ENCODE measurements around the gene FXYD3.

The FXYD3 gene

DNA sequence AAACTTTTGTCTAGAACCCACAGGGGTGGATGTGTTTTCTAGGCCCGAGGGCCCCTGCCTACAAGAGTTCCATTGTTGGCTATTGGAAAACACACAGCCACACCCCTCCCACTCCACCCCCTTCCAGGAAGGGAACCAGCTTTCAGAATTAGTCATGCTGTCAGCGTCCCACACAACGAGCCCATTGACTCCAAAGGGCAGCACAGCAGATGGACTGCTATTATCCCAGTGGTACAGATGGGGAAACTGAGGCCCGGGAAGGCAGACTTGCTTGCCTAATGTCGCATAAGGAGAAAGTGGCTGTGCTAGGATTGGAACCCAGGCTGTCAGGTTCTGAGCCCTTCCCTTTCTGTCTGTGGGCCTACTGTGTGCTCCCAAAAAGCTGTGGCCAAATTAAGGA lies 8.1 kb upstream of the FXYD3 start:
- DNase-seq, result no peak

GRCh38 chr19:35108730-35109129 lies 6.9 kb upstream of the FXYD3 start:
- DNase-seq, result no peak

DNA sequence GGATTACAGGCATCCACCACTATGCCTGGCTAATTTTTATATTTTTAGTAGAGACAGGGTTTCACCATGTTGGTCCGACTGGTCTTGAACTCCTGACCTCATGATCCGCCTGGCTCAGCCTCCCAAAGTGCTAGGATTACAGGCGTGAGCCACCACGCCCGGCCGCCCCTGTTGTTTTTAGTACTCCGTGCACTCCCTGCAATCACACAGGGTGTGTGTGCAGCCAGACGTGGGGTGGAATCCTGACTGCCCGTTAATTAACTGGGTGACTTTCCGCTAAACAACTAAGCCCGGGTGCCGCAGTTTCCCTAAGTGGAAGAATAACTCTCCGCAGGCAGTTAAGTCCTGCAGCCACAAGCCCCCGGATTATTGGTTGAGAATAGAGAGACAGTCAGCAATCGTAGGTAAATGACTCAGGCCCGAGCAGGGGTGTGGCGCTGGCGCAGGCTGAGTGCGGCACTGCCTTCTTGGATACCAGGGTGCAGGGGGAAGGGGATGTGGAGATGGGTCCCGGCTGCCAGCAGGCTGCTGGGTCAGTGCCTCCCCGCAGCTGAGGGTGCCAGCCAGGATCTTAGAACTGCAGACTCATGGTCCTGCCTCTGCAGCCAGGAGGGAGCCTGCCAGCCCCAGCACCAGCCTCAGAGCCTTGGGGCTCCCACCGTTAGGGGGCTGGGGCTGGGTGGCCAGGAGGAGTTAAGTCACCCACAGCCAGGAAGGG lies 6.1 kb upstream of the FXYD3 start:
- DNase-seq, result no peak

DNA sequence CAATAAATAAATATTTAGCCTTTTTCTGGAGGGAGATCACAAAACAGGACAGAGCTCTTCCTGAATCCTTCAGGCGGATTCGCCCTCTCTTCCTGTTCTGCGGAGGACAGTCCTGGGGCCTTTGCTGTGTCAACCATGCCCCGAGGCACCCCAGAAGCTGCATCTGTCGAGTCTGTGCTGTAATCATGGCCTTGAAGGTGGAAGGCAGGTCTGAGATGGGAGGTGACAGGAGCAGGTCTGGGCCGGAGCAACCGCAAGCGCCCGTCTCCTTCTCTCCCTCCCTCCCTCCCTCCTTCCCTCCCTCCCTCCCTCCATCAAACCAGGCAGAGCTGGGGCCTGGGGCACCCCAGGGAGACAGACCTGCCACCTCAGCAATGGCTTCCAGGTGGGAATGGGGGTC lies 4.6 kb upstream of the FXYD3 start:
- DNase-seq, result no peak

DNA sequence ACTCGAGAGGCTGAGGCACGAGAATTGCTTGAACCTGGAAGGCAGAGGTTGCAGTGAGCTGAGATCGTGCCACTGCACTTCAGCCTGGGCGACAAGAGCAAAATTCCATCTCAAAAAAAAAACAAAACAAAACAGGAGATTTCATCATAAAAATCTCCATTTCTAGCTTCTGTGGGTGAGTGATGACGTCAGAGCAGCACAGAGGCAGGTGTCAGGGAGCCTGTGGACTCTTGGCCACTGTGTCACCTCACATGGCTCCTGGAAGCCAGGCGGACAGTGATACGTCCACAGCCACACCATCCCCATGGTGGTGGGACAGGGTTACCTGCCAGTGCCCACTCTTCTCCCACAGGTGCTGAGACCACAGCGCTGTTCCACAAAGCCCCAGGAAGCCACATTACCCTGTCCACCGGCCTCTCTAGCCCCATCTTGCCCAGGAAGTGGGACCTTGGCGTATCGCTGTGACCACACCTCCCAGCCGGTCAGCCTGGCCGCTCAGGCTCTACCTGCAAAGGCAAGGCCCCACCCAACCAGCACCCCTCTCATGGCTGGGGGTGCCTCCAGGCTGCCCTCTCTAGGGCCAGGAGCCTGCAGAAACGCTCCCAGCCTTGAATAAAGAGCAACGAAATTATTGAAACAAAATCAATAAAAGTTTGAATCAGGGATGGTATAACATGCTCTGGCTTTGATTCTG lies 2.5 kb upstream of the FXYD3 start:
- DNase-seq, result no peak

- DNase-seq, result peak in 4 of 5 donors; percentile 41 to 56 (median 44)
These were observed 1.1 kb upstream of the FXYD3 start for GRCh38 chr19:35114353-35115176.

DNA sequence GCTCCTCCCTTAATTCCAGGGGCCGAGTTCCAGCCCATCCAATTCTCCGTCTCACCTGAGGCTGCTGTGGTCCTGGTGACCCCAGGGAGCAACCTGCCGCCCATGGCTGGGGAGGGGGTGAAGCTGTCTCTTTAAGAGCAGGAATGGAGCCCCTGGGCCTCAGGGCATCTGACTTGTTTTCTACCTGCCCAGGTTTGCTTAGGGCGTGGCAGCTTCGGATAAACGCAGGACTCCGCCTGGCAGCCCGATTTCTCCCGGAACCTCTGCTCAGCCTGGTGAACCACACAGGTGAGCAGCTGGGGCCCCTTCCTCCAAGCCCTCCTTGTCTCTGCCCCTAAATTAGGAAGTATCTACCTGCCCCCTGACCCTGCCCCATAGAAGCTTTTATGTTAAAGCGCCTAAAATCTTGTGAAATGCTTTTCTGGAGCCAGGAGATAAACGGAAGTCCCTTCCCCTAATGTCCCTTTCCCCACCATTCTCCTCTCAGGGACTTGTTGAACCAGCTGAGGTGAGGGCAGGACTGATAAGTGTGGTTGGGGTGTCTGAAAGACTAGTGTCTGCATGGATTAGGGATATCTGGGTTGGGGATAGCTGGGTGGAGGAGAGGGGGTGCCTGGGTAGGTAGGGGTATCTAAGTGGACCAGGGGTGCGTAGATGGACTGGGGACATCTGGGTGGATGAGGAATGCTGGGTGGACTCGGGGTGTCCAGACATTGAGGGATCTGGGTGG lies 614 bp downstream of the FXYD3 start:
- no peak for DNase-seq

DNA sequence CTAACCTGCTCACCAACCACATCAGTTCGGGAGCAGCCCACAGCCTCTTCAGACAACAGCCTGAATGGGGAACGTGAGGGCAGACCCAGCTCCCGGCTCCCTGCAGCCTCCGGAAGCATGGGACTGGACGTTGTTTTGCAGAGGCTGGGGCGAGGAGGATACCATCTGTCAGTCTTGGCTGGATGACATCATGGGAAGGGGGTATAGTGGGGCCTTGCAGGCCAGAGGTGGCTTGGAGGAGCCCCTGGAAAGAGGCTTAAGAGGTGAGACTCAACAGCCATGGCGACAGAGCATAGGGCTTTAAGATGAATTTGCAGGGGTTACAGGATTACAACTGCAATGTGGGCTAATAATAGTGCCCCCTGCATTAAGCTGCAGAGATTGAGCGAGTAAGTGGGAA lies 1.5 kb downstream of the FXYD3 start:
- DNase-seq, result no peak

- no peak for DNase-seq
These were observed 2.2 kb downstream of the FXYD3 start for GRCh38 chr19:35117799-35118198.

GRCh38 chr19:35118268-35119020 lies 2.8 kb downstream of the FXYD3 start:
- DNase-seq, result no peak

DNA sequence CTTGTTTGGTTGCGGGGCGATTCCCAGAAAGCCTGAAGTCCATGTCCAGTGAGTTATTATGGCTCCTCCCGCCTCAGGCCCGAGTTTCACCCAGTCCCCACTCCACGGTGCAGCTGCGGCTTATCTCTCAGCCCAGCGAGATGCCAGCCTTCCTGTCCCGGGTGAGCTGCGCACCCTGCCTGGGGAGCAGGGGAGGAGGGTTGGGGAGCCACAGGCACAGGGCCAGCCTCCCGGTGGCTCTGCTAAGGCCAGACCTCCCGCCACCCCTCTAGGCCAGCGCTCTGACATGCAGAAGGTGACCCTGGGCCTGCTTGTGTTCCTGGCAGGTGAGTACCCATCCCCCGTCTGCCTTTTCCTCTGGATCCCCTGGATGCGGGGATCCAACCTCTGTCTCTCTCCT lies 3.5 kb downstream of the FXYD3 start:
- DNase-seq, result no peak

DNA sequence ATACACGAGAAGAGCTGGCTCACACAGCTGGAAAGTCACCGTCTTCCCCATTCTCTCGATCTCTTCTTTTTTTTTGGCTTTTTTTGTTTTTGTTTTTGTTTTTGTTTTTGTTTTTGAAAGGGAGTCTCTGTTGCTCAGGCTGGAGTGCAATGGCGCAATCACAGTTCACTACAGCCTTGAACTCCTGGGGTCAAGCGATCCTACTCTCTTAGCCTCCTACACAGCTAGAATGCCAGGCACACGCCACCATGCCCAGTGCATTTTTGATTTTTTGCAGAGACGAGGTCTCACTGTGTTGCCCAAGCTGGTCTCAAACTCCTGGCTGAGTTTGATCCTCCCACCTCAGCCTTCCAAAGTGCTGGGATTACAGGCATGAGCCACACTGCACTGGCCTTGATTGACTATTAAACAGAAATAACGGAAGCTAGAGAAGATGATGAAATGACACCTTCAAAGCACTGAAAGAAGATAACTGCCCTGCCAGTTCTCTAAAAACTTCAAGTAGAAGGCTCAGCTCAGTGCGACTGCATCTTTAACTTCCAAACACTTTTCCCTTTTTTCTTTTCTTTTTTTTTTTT lies 4.0 kb downstream of the FXYD3 start:
- DNase-seq, result no peak

DNA sequence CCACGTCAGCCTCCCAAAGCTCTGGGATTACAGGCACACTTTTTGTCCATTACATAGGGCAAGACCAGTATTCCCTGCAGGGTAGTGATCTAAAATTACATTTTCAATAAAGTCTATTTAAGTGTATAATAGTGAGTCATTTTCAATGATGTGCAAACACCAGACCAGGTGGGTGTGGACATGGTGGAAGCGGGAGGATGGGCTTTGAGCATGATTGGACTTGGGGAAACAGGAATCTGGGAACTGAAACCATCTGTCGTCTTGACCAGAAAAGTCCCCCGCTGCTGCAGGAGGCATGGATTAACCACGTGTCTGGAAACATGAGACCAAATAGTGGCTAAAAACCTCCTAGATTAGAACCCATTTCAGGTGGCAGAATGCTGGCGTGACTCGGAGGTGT lies 4.9 kb downstream of the FXYD3 start:
- DNase-seq, result no peak

DNA sequence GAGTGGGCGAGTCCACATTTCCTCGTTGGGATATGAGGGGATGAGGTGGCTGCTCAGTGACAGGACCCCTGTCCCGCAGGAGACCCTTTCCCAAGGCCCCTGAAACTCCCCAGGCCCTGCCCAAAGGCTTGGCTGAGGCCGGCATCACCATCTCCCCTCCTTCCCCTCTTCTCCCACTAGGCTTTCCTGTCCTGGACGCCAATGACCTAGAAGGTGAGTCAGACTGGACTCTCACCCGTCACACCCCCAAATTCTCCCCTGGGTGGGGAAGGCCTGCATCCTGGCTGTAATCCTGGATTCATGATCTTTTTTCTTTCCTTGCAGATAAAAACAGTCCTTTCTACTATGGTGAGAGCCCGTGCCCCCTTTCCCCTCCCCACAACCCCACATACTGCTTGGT lies 5.3 kb downstream of the FXYD3 start:
- DNase-seq, result no peak

- no peak for DNase-seq
These were observed 7.3 kb downstream of the FXYD3 start for GRCh38 chr19:35122687-35123551.

GRCh38 chr19:35123573-35123972 lies 8.0 kb downstream of the FXYD3 start:
- no peak for DNase-seq

GRCh38 chr19:35124098-35125060 lies 8.8 kb downstream of the FXYD3 start:
- peak; percentile 71 to 86 (median 81) for DNase-seq

DNA sequence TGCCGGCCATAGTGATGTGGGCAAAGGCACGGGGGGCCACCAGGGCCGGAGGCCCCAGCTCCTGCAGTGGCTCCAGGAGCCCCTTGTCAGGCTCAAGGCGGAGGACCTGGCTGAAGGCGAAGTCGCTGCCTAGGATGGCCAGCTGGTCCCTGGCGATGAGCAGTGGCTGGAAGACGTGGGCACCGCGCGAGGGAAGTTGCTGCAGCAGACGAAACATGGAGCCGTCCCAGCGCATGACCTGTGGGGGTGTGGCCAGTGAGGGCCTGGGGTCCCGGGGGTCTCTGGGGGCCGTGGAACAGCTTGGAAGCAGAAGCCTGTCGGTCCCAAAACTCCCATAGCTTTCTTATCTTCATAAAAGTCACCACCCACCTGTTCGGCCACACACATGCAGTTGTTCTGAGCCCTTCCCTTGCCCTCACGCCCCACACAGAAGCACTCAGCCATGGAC lies 9.7 kb downstream of the FXYD3 start:
- no peak for DNase-seq

Data from T-helper 1 cell (primary cell).